ENCODE data around the gene GPR35.

DNA sequence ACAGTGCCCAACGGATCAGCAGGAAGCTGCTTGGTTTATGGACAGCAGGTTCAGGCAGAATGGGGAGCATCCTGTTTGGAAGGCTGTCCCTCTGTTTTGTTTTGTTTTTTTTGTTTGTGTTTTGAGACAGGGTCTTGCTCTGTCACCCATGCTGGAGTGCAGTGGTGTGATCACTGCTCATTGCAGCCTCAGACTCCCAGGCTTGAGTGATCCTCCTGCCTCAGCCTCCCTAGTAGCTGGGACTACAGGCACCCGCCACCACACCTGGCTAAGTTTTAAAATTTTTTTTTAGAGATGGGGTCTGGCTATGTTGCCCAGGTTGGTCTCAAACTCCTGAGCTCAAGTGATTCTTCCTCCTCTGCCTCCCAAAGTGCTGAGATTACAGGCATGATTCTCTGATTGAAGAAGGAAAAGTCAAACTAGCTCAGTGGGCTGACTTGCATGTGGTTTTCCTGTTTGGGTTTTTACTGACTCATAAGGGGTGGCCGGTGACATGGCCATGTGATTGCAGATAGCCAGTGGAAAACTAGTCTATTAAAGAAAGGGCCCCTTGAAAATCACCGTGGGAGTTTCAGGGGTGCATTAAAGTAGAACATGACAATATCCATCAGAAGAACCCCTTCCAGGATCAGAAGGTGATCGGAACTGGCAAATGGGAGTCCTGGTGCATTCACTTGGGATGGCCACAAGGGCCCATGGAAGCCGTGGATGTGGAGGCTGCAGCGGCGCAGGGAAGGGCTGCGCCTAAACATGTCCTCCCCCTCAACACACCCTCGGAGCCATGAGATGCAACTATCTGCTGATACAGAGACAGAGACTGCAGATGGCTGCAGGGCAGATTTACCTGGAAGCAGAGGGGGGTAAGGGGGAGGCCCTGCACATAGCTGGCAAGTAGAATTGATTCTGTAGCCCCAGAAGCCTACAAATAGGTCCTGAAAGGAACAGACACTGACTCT lies 30.9 kb downstream of the GPR35 start:
- TF ChIP-seq CTCF (IDR thresholded peaks at IDR 0.05) (no peak), POLR2A (IDR thresholded peaks at IDR 0.05) (no peak)
